HepG2 (cell line): ENCODE data around the gene MKS1. TPM values are rescaled to one million over a fixed set of nuclear protein-coding genes. Genes with fewer than 3 reads are reported as not detected.

Source experiments
- ARHGAP35 ChIP-seq: sonication (generic); formaldehyde crosslinking; IDR thresholded peaks from 2 replicates; pipeline ENCODE4 v1.9.0; 2022; ENCODE audit warnings: mild to moderate bottlenecking, inconsistent platforms, moderate library complexity, missing genetic modification reagents, borderline replicate concordance
- JARID2 ChIP-seq: sonication (generic); formaldehyde crosslinking; IDR thresholded peaks from 2 replicates; pipeline ENCODE4 v1.8.1; 2023; ENCODE audit warnings: missing genetic modification reagents, inconsistent platforms; ENCODE audit not compliant: insufficient replicate concordance
- LCORL ChIP-seq, 2 experiments: fragments of 450-650 bp in 1 of 2; sonication (generic) in 1 of 2; formaldehyde crosslinking in 1 of 2; IDR thresholded peaks; 2 replicates each; pipeline versions ENCODE4 v1.5.0 to v1.6.1; 2017 to 2020; ENCODE audit warnings: antibody characterized with exemption in 1 of 2, missing genetic modification reagents in 1 of 2
- NCOA2 ChIP-seq: sonication (generic); formaldehyde crosslinking; IDR thresholded peaks from 2 replicates; pipeline ENCODE4 v1.8.0; 2022; ENCODE audit warnings: inconsistent platforms
- NFATC3 ChIP-seq: sonication (generic); formaldehyde crosslinking; IDR thresholded peaks from 2 replicates; pipeline ENCODE4 v1.5.1; 2020; ENCODE audit warnings: mild to moderate bottlenecking, missing genetic modification reagents
- SATB2 ChIP-seq: sonication (generic); formaldehyde crosslinking; IDR thresholded peaks from 2 replicates; pipeline ENCODE4 v1.5.0; 2020; ENCODE audit warnings: missing genetic modification reagents
- SOX6 ChIP-seq, 2 experiments: fragments of 450-650 bp in 1 of 2; sonication (generic) in 1 of 2; formaldehyde crosslinking in 1 of 2; IDR thresholded peaks; 2 replicates each; pipeline versions ENCODE4 v1.4.0 to v1.6.1; 2017 to 2020; ENCODE audit warnings: antibody characterized with exemption in 1 of 2, mild to moderate bottlenecking in 1 of 2, missing genetic modification reagents in 1 of 2
- ZBTB7A ChIP-seq: sonication (generic); formaldehyde crosslinking; IDR thresholded peaks from 2 replicates; pipeline ENCODE4 v1.8.0; 2022; ENCODE audit warnings: mild to moderate bottlenecking, missing genetic modification reagents
- ZMYM2 ChIP-seq: sonication (generic); formaldehyde crosslinking; IDR thresholded peaks from 2 replicates; pipeline ENCODE4 v1.8.0; 2022; ENCODE audit warnings: mild to moderate bottlenecking, missing genetic modification reagents
- ZNF124 ChIP-seq: sonication (generic); formaldehyde crosslinking; IDR thresholded peaks from 2 replicates; pipeline ENCODE4 v1.4.0; 2020; ENCODE audit warnings: missing genetic modification reagents
- ZNF24 ChIP-seq: fragments of 450-650 bp; IDR thresholded peaks from 2 replicates; pipeline ENCODE4 v1.6.1; 2017; ENCODE audit warnings: antibody characterized with exemption, mild to moderate bottlenecking
- ZNF337 ChIP-seq: sonication (generic); formaldehyde crosslinking; IDR thresholded peaks from 2 replicates; pipeline ENCODE4 v1.5.1; 2020; ENCODE audit warnings: missing genetic modification reagents, low read depth, mild to moderate bottlenecking, borderline replicate concordance
- ZNF34 ChIP-seq: sonication (generic); formaldehyde crosslinking; IDR thresholded peaks from 2 replicates; pipeline ENCODE4 v1.4.0; 2020; ENCODE audit warnings: mild to moderate bottlenecking, missing genetic modification reagents, borderline replicate concordance
- ZNF639 ChIP-seq: conservative IDR thresholded peaks from 2 replicates; pipeline ENCODE4 v1.6.1; 2018; ENCODE audit warnings: missing genetic modification reagents
- ZNF839 ChIP-seq: sonication (generic); formaldehyde crosslinking; IDR thresholded peaks from 2 replicates; pipeline ENCODE4 v1.4.0; 2020; ENCODE audit warnings: missing genetic modification reagents, mild to moderate bottlenecking, borderline replicate concordance
- polyA plus RNA-seq, 8 experiments: library from polyadenylated mRNA; depleted of rRNA in 3 of 8; stranded (reverse) in 7 of 8; unstranded in 1 of 8; fragments of >200 nt; fragmentation: Illumina TruSeq in 4 of 8; extraction: Trizol in 4 of 8; gene quantifications; 2 replicates each; pipeline versions ENCODE4 v1.2.1 to v1.2.3, GENCODE V29; 2011 to 2016; ENCODE audit warnings: low read depth in 4 of 8, missing spikeins in 1 of 8, mixed read lengths in 1 of 8; ENCODE audit not compliant: insufficient read depth in 1 of 8
- total RNA-seq, 5 experiments: library from RNA; depleted of rRNA; stranded (reverse); fragments of >200 nt; fragmentation: Illumina TruSeq; extraction: Trizol; gene quantifications; 2 replicates each; pipeline ENCODE4 v1.2.3, GENCODE V29; 2016; ENCODE audit warnings: low read depth in 1 of 5
- TF ChIP-seq, protein P1 (sequence below): IDR thresholded peaks from 2 replicates; pipeline ENCODE4 v1.6.1; 2012; ENCODE audit warnings: low read depth, low read length, improper control_type of control experiment
- TF ChIP-seq, protein P2 (sequence below): sonication (generic); formaldehyde crosslinking; IDR thresholded peaks from 2 replicates; pipeline ENCODE4 v1.5.0; 2020; ENCODE audit warnings: missing genetic modification reagents
- TF ChIP-seq, protein P3 (sequence below), 2 experiments: sonication (generic) in 1 of 2; formaldehyde crosslinking in 1 of 2; IDR thresholded peaks; 2 replicates each; pipeline versions ENCODE4 v1.4.0 to v1.6.1; 2016 to 2020; ENCODE audit warnings: borderline replicate concordance in 1 of 2, low read depth in 1 of 2, mild to moderate bottlenecking in 1 of 2, missing genetic modification reagents in 1 of 2

The MKS1 gene
- total and polyA plus RNA-seq, 2 of the 13 experiments (the other 11 are each of a cell fraction or from before 2014, with no cell fraction given): 16.1 to 26.3 TPM

DNA sequence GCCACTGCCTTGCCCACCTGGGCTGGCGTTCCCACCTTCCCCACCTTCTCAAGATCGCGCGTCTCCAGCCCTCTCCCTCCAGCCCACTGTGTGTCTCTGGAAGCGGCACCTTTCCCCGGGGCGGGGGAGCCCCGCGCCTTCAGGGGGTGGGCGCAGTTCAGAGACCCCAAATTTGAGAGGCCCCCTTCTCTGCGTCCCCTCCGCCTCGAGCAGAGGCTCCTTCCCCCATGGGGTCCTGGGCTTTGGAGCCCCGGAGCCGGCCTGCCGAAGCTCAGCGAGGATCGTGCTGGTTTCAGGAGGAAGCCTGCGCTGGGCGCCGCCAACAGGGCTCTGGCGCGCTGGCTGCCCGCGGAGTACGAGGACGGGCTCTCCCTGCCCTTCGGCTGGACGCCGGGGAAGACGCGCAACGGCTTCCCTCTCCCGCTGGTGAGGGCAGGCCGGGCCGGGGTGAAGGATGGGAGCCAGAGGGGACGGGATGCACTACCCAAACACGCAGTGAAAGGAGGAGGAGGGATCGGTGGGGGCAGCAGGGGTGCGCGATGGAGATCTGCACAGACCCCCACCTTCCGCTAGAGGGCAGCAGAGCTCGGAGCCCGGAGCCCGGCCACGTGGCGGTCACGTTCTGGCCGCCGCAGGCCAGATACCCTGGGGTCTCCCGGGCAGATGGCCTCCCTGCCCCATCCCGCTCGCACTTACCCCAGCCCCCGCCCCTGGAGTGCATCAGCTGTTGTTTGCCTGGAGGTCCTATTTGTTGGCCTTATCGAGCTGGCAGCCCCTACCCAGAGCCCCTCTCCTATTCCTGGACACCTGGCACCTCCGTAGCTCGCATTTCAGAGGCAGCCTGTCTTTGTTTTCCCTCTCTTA, 30.4 kb upstream of the MKS1 start (continued):
- TF ChIP-seq ZNF639 (peak; percentile 38; the same call in 1 of the 2 replicates), NFATC3 (0 out of 2 replicates have a peak, but pooled peaks have one; percentile 32), ZNF34 (no peak), ZNF839 (CRISPR knock-in tag) (0 out of 2 replicates have a peak, but pooled peaks have one; percentile 25), ZNF24 (no peak), LCORL (IDR thresholded peaks at IDR 0.05) (no peak), LCORL (CRISPR knock-in tag; IDR thresholded peaks at IDR 0.05) (no peak), NCOA2 (peak; percentile 53; the same call in 1 of the 2 replicates), ARHGAP35 (no peak), ZNF337 (CRISPR knock-in tag) (no peak), ZBTB7A (CRISPR knock-in tag) (peak; percentile 59; the same call in 1 of the 2 replicates), SATB2 (CRISPR knock-in tag) (0 out of 2 replicates have a peak, but pooled peaks have one; percentile 79), ZNF124 (CRISPR knock-in tag) (peak; percentile 79; the same call in 1 of the 2 replicates), ZMYM2 (CRISPR knock-in tag) (no peak), JARID2 (CRISPR knock-in tag) (no peak), SOX6 (IDR thresholded peaks at IDR 0.05) (no peak), SOX6 (CRISPR knock-in tag; IDR thresholded peaks at IDR 0.05) (peak; percentile 40; the same call in 1 of the 2 replicates)
- TF ChIP-seq, protein P1, sequence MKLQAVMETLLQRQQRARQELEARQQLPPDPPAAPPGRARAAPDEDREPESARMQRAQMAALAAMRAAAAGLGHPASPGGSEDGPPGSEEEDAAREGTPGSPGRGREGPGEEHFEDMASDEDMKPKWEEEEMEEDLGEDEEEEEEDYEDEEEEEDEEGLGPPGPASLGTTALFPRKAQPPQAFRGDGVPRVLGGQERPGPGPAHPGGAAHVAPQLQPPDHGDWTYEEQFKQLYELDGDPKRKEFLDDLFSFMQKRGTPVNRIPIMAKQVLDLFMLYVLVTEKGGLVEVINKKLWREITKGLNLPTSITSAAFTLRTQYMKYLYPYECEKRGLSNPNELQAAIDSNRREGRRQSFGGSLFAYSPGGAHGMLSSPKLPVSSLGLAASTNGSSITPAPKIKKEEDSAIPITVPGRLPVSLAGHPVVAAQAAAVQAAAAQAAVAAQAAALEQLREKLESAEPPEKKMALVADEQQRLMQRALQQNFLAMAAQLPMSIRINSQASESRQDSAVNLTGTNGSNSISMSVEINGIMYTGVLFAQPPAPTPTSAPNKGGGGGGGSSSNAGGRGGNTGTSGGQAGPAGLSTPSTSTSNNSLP: no peak
- TF ChIP-seq, protein P2, sequence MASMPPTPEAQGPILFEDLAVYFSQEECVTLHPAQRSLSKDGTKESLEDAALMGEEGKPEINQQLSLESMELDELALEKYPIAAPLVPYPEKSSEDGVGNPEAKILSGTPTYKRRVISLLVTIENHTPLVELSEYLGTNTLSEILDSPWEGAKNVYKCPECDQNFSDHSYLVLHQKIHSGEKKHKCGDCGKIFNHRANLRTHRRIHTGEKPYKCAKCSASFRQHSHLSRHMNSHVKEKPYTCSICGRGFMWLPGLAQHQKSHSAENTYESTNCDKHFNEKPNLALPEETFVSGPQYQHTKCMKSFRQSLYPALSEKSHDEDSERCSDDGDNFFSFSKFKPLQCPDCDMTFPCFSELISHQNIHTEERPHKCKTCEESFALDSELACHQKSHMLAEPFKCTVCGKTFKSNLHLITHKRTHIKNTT: no peak
- TF ChIP-seq, protein P3, sequence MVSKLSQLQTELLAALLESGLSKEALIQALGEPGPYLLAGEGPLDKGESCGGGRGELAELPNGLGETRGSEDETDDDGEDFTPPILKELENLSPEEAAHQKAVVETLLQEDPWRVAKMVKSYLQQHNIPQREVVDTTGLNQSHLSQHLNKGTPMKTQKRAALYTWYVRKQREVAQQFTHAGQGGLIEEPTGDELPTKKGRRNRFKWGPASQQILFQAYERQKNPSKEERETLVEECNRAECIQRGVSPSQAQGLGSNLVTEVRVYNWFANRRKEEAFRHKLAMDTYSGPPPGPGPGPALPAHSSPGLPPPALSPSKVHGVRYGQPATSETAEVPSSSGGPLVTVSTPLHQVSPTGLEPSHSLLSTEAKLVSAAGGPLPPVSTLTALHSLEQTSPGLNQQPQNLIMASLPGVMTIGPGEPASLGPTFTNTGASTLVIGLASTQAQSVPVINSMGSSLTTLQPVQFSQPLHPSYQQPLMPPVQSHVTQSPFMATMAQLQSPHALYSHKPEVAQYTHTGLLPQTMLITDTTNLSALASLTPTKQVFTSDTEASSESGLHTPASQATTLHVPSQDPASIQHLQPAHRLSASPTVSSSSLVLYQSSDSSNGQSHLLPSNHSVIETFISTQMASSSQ (IDR thresholded peaks at IDR 0.05; ENCODE audit: low read depth): no peak
- TF ChIP-seq, protein P3 (CRISPR knock-in tag; IDR thresholded peaks at IDR 0.05; ENCODE audit: borderline replicate concordance): no peak
